WTC11 (cell line): ENCODE measurements around the gene FGG. TPM values are rescaled to one million over a fixed set of nuclear protein-coding genes. Genes with fewer than 3 reads are reported as not detected.
A peak's percentile ranks its signal among the peaks of the same experiment; 100 is the strongest.

Experiments
- ATAC-seq: fragments of 200-7000 bp; cut with Tn5 transposase; 2 replicates; pipeline ENCODE4 v1.10.0; 2021; ENCODE audit warnings: mild to moderate bottlenecking, moderate library complexity
- CTCF ChIA-PET: fragments of 300-600 bp; sonication (Branson Sonifier 250); formaldehyde crosslinking; loops from one replicate; lab custom pipeline; 2021; ENCODE audit warnings: antibody characterized with exemption; lab: Charles Lee
- POLR2A ChIA-PET: fragments of 350-600 bp; sonication (Branson Sonifier 250); formaldehyde crosslinking; loops from one replicate; lab custom pipeline; 2021; ENCODE audit warnings: antibody characterized with exemption; lab: Charles Lee
- DNase-seq: peaks from one replicate; pipeline ENCODE4 v3.0.0; 2021; ENCODE audit warnings: low spot score
- H3K27ac Mint-ChIP-seq: 2 replicates; pipeline ENCODE4 v1.8.0; 2021; ENCODE audit warnings: mixed read lengths
- H3K27me3 Mint-ChIP-seq: 2 replicates; pipeline ENCODE4 v1.8.0; 2021; ENCODE audit warnings: low read depth, mild to moderate bottlenecking, moderate library complexity, mixed read lengths
- H3K36me3 Mint-ChIP-seq: 2 replicates; pipeline ENCODE4 v1.8.0; 2021; ENCODE audit warnings: mixed read lengths
- H3K4me1 Mint-ChIP-seq: 2 replicates; pipeline ENCODE4 v1.8.0; 2022; ENCODE audit warnings: mixed read lengths
- H3K4me3 Mint-ChIP-seq: 2 replicates; pipeline ENCODE4 v1.8.0; 2021; ENCODE audit warnings: mild to moderate bottlenecking, moderate library complexity, mixed read lengths
- H3K9me3 Mint-ChIP-seq: 2 replicates; pipeline ENCODE4 v1.8.0; 2021; ENCODE audit warnings: mixed read lengths
- ATF1 ChIP-seq: sonication (generic); formaldehyde crosslinking; IDR thresholded peaks from 2 replicates; pipeline ENCODE4 v1.8.1; 2023; ENCODE audit warnings: mild to moderate bottlenecking, moderate library complexity, missing genetic modification reagents
- CREM ChIP-seq: sonication (generic); formaldehyde crosslinking; IDR thresholded peaks from 2 replicates; pipeline ENCODE4 v1.8.1; 2022; ENCODE audit warnings: mild to moderate bottlenecking, missing genetic modification reagents, moderate library complexity
- E2F5 ChIP-seq: sonication (generic); formaldehyde crosslinking; IDR thresholded peaks from 2 replicates; pipeline ENCODE4 v1.8.1; 2022; ENCODE audit warnings: mild to moderate bottlenecking, moderate library complexity, missing genetic modification reagents
- ERG ChIP-seq: fragments of 250-450 bp; sonication (Bioruptor Pico); IDR thresholded peaks from 2 replicates; pipeline ENCODE4 v1.8.0; 2021; ENCODE audit warnings: mild to moderate bottlenecking
- ETV6 ChIP-seq: sonication (generic); formaldehyde crosslinking; IDR thresholded peaks from 2 replicates; pipeline ENCODE4 v1.8.1; 2022; ENCODE audit warnings: mild to moderate bottlenecking, missing genetic modification reagents
- GABPB1 ChIP-seq: sonication (generic); formaldehyde crosslinking; IDR thresholded peaks from 2 replicates; pipeline ENCODE4 v1.8.1; 2023; ENCODE audit warnings: mild to moderate bottlenecking, missing genetic modification reagents
- GTF2I ChIP-seq: fragments of 250-450 bp; sonication (Bioruptor Pico); conservative IDR thresholded peaks from 2 replicates; pipeline ENCODE4 v1.4.0; 2021; ENCODE audit warnings: mild to moderate bottlenecking
- IRF1 ChIP-seq: sonication (generic); formaldehyde crosslinking; IDR thresholded peaks from 2 replicates; pipeline ENCODE4 v1.8.0; 2023; ENCODE audit warnings: missing genetic modification reagents
- IRF2 ChIP-seq: sonication (generic); formaldehyde crosslinking; IDR thresholded peaks from 2 replicates; pipeline ENCODE4 v1.8.0; 2022; ENCODE audit warnings: low read depth, missing genetic modification reagents, borderline replicate concordance
- MLX ChIP-seq: sonication (generic); formaldehyde crosslinking; IDR thresholded peaks from 2 replicates; pipeline ENCODE4 v1.8.1; 2023; ENCODE audit warnings: mild to moderate bottlenecking, missing genetic modification reagents, moderate library complexity
- MYBL2 ChIP-seq: sonication (generic); formaldehyde crosslinking; IDR thresholded peaks from 2 replicates; pipeline ENCODE4 v1.8.1; 2023; ENCODE audit warnings: mild to moderate bottlenecking, moderate library complexity, missing genetic modification reagents
- NR1H2 ChIP-seq: sonication (generic); formaldehyde crosslinking; IDR thresholded peaks from 2 replicates; pipeline ENCODE4 v1.9.0; 2021; ENCODE audit warnings: mild to moderate bottlenecking, moderate library complexity, missing genetic modification reagents
- TCF7 ChIP-seq: sonication (generic); formaldehyde crosslinking; IDR thresholded peaks from 2 replicates; pipeline ENCODE4 v1.8.0; 2022; ENCODE audit warnings: mild to moderate bottlenecking, low read depth, missing genetic modification reagents, moderate library complexity
- TEAD1 ChIP-seq: sonication (generic); formaldehyde crosslinking; IDR thresholded peaks from 2 replicates; pipeline ENCODE4 v1.8.0; 2022; ENCODE audit warnings: mild to moderate bottlenecking, missing genetic modification reagents
- TEAD4 ChIP-seq: sonication (generic); formaldehyde crosslinking; IDR thresholded peaks from 2 replicates; pipeline ENCODE4 v1.8.0; 2022; ENCODE audit warnings: mild to moderate bottlenecking, missing genetic modification reagents
- TP53 ChIP-seq: sonication (generic); formaldehyde crosslinking; IDR thresholded peaks from 2 replicates; pipeline ENCODE4 v1.8.1; 2023; ENCODE audit warnings: mild to moderate bottlenecking, missing genetic modification reagents
- ZNF219 ChIP-seq: sonication (generic); formaldehyde crosslinking; IDR thresholded peaks from 2 replicates; pipeline ENCODE4 v1.8.0; 2023; ENCODE audit warnings: missing genetic modification reagents, mild to moderate bottlenecking, borderline replicate concordance
- ZNF317 ChIP-seq: sonication (generic); formaldehyde crosslinking; IDR thresholded peaks from 2 replicates; pipeline ENCODE4 v1.8.1; 2023; ENCODE audit warnings: low read depth, mild to moderate bottlenecking, moderate library complexity, missing genetic modification reagents, borderline replicate concordance
- ZNF416 ChIP-seq: fragments of 250-450 bp; sonication (Bioruptor Pico); IDR thresholded peaks from 2 replicates; pipeline ENCODE4 v1.9.0; 2021; ENCODE audit warnings: mild to moderate bottlenecking, inconsistent platforms
- ZNF671 ChIP-seq: fragments of 250-450 bp; sonication (Bioruptor Pico); IDR thresholded peaks from 2 replicates; pipeline ENCODE4 v1.8.0; 2021; ENCODE audit warnings: mild to moderate bottlenecking
- total RNA-seq: library from RNA; stranded (reverse); gene quantifications from 3 replicates; pipeline ENCODE4 v1.2.3, GENCODE V29; 2021

FGG gene
- total RNA-seq, 1 experiment from 2014 or later, result 2.4 TPM

GRCh38 chr4:154565704-154566103, 46.8 kb downstream of the FGG start (continued):
- TF ChIP-seq MLX, result no peak
- TF ChIP-seq, all 79 proteins: peak for 0

- no peaks in the 10 kb centered on the region for H3K27me3 Mint-ChIP-seq
- no peak for ATAC-seq
- H3K27ac Mint-ChIP-seq, result no peak overlapping the region
- no peak for DNase-seq
- no peak overlapping the region for H3K4me3 Mint-ChIP-seq
- CTCF ChIA-PET, result interaction anchor here (1.1 kb wide), 1 partner anchor 55 kb away, joined by 9 read pairs; no protein-coding TSS in a partner anchor
- POLR2A ChIA-PET, result no interaction called here
- peaks cover 10% of the 10 kb centered on the region for H3K4me1 Mint-ChIP-seq
- TF ChIP-seq ZNF317 (CRISPR knock-in tag) (no peak), NR1H2 (CRISPR knock-in tag) (no peak), ZNF219 (CRISPR knock-in tag) (no peak), GTF2I (CRISPR knock-in tag) (no peak), IRF1 (CRISPR knock-in tag) (no peak), ZNF416 (CRISPR knock-in tag) (no peak)
- no peaks in the 10 kb centered on the region for H3K9me3 Mint-ChIP-seq
- H3K36me3 Mint-ChIP-seq, result no peaks in the 10 kb centered on the region
Measured at GRCh38 chr4:154564311-154564710, 48.1 kb downstream of the FGG start.

GRCh38 chr4:154562697-154563254, 49.7 kb downstream of the FGG start, which contains the start of gene FGB:
TSS of gene FGB (plus strand) at chr4:154563011. CDS start at chr4:154563019, 8 bp downstream.
- CTCF ChIA-PET, result interaction anchor here (1.7 kb wide), 1 partner anchor 56 kb away, joined by 9 read pairs; no protein-coding TSS in a partner anchor
- Mint-ChIP-seq H3K4me3 (no peak within 1 kb of the TSS), H3K27me3 (no peaks in the 10 kb centered on the region), H3K27ac (no peak within 1 kb of the TSS; the same call in 1 of the 2 replicates), H3K9me3 (no peaks in the 10 kb centered on the region), H3K4me1 (peaks cover 10% of the 10 kb centered on the region), H3K36me3 (no peaks in the 10 kb centered on the region)
- no peak for ATAC-seq
- no peak for DNase-seq
- TF ChIP-seq CREM (no peak), TEAD1 (CRISPR knock-in tag) (no peak), IRF2 (no peak), ETV6 (CRISPR knock-in tag) (no peak), ATF1 (no peak), TP53 (CRISPR knock-in tag) (no peak), MYBL2 (CRISPR knock-in tag) (no peak)
- TF ChIP-seq, all 79 proteins: peak for 0
- POLR2A ChIA-PET, result no interaction called here

- no peak overlapping the region for H3K27ac Mint-ChIP-seq
- POLR2A ChIA-PET, result no interaction called here
- ATAC-seq, result no peak
Measured at GRCh38 chr4:154560824-154561231, 51.6 kb downstream of the FGG start.

GRCh38 chr4:154560419-154560801, 52.0 kb downstream of the FGG start:
- H3K27ac Mint-ChIP-seq, result no peak overlapping the region
- POLR2A ChIA-PET, result no interaction called here
- no peaks in the 10 kb centered on the region for H3K36me3 Mint-ChIP-seq
- H3K4me1 Mint-ChIP-seq, result no peaks in the 10 kb centered on the region
- ATAC-seq (no peak), DNase-seq (no peak)
- H3K27me3 Mint-ChIP-seq, result no peaks in the 10 kb centered on the region
- no peak overlapping the region for H3K4me3 Mint-ChIP-seq
- TF ChIP-seq ERG (CRISPR knock-in tag) (no peak), ZNF671 (CRISPR knock-in tag) (no peak), E2F5 (CRISPR knock-in tag) (no peak), TEAD4 (CRISPR knock-in tag) (no peak)
- no peaks in the 10 kb centered on the region for H3K9me3 Mint-ChIP-seq
- CTCF ChIA-PET, result interaction anchor here (3.6 to 4.5 kb wide), 2 partner anchors 59 to 64 kb away, joined by 96 to 145 read pairs; no protein-coding TSS in a partner anchor

More at GRCh38 chr4:154560824-154561231, 51.6 kb downstream of the FGG start:
- TF ChIP-seq GABPB1 (CRISPR knock-in tag) (peak; percentile 50), TCF7 (CRISPR knock-in tag) (no peak)
- Mint-ChIP-seq H3K4me3 (no peak overlapping the region), H3K4me1 (no peaks in the 10 kb centered on the region), H3K27me3 (no peaks in the 10 kb centered on the region), H3K36me3 (no peaks in the 10 kb centered on the region), H3K9me3 (no peaks in the 10 kb centered on the region)
- CTCF ChIA-PET, result interaction anchor here (3.6 to 4.5 kb wide), 2 partner anchors 58 to 64 kb away, joined by 96 to 145 read pairs; no protein-coding TSS in a partner anchor
- DNase-seq, result no peak
